Hepatocyte (in vitro differentiated cells): Measurements from ENCODE around the gene PDZD7. TPM values are rescaled to one million over a fixed set of nuclear protein-coding genes. Genes with fewer than 3 reads are reported as not detected.
A peak's percentile ranks its signal among the peaks of the same experiment; 100 is the strongest.

ENCODE experiments used
- DNase-seq: peaks from one replicate; pipeline ENCODE4 v3.0.0-alpha.2; 2016; ENCODE audit warnings: low spot score
- H2AFZ ChIP-seq: fragments of 200-600 bp; sonication (generic); 2 replicates; pipeline ENCODE4 v1.6.0; 2016; ENCODE audit warnings: antibody characterized with exemption, mild to moderate bottlenecking
- H3K27ac ChIP-seq: fragments of 200-600 bp; sonication (generic); 2 replicates; pipeline ENCODE4 v1.5.1; 2016; ENCODE audit warnings: mild to moderate bottlenecking
- H3K27me3 ChIP-seq: fragments of 200-600 bp; sonication (generic); 2 replicates; pipeline ENCODE4 v1.6.1; 2016
- H3K36me3 ChIP-seq: fragments of 200-600 bp; sonication (generic); replicated peaks from 2 replicates; pipeline ENCODE4 v1.5.1; 2016; ENCODE audit warnings: low read depth; ENCODE audit not compliant: insufficient read depth
- H3K4me1 ChIP-seq: fragments of 200-600 bp; sonication (generic); 2 replicates; pipeline ENCODE4 v1.5.1; 2016; ENCODE audit warnings: mild to moderate bottlenecking, moderate library complexity; ENCODE audit not compliant: insufficient read depth
- H3K4me2 ChIP-seq: fragments of 200-600 bp; sonication (generic); 2 replicates; pipeline ENCODE4 v1.6.0; 2016
- H3K4me3 ChIP-seq: fragments of 200-600 bp; sonication (generic); 2 replicates; pipeline ENCODE4 v1.5.1; 2016; ENCODE audit warnings: mild to moderate bottlenecking
- H3K79me2 ChIP-seq: fragments of 200-600 bp; sonication (generic); 2 replicates; pipeline ENCODE4 v1.6.0; 2017; ENCODE audit warnings: mild to moderate bottlenecking
- H3K9me2 ChIP-seq: fragments of 200-600 bp; sonication (generic); replicated peaks from 2 replicates; pipeline ENCODE4 v1.6.0; 2017; ENCODE audit warnings: mild to moderate bottlenecking; ENCODE audit not compliant: insufficient read depth
- H3K9me3 ChIP-seq: fragments of 200-600 bp; sonication (generic); 2 replicates; pipeline ENCODE4 v1.5.1; 2016; ENCODE audit warnings: low read depth, mild to moderate bottlenecking
- H4K20me1 ChIP-seq: fragments of 200-600 bp; sonication (generic); 2 replicates; pipeline ENCODE4 v1.6.0; 2016; ENCODE audit warnings: mild to moderate bottlenecking; ENCODE audit not compliant: insufficient read depth, poor library complexity, severe bottlenecking
- EZH2 ChIP-seq: fragments of 200-600 bp; sonication (generic); IDR thresholded peaks from 2 replicates; pipeline ENCODE4 v1.6.1; 2016; ENCODE audit warnings: antibody characterized with exemption, mild to moderate bottlenecking, borderline replicate concordance
- EZH2phosphoT487 ChIP-seq: fragments of 200-600 bp; sonication (generic); IDR thresholded peaks from one replicate; pipeline ENCODE4 v1.6.1; 2018; ENCODE audit warnings: antibody characterized with exemption, mild to moderate bottlenecking, low read depth, moderate library complexity; ENCODE audit not compliant: unreplicated experiment, severe bottlenecking
- WGBS: methylation state at CpG from one replicate; pipeline ENCODE4 v1.1.6; 2016; ENCODE audit warnings: low lambda C conversion rate; ENCODE audit errors: missing lambda C conversion rate; 5-methylcytosine and 5-hydroxymethylcytosine counted together
- polyA plus RNA-seq: library from polyadenylated mRNA; unstranded; fragments of >200 nt; fragmentation: Nextera tagmentation; extraction: Ambion mirVana; gene quantifications from 2 replicates; pipeline ENCODE4 v1.2.1, GENCODE V29; 2016
- total RNA-seq: library from RNA; depleted of rRNA; stranded (reverse); fragments of >200 nt; gene quantifications from 2 replicates; pipeline ENCODE4 v1.2.3, GENCODE V29; 2014
- TF ChIP-seq, protein P1 (sequence below): fragments of 200-600 bp; sonication (generic); IDR thresholded peaks from 2 replicates; pipeline ENCODE4 v1.5.1; 2016; ENCODE audit warnings: antibody characterized with exemption, mild to moderate bottlenecking; ENCODE audit not compliant: poor library complexity

Gene PDZD7
- total and polyA plus RNA-seq, 2 experiments from 2014 or later: 6.0 to 8.4 TPM

DNA sequence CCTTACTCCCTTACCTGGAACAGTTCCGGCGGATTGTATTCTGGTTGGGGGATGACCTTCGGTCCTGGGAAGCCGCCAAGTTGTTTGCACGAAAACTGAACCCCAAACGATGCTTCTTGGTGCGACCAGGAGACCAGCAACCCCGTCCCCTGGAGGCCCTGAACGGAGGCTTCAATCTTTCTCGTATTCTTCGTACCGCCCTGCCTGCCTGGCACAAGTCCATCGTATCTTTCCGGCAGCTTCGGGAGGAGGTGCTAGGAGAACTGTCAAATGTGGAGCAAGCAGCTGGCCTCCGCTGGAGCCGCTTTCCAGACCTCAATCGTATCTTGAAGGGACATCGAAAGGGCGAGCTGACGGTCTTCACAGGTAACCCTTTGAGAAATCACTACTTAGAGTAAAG lies 41.8 kb downstream of the PDZD7 start:
- H2AFZ ChIP-seq: no peak overlapping the region
- peaks cover 37% of the 10 kb centered on the region for H3K79me2 ChIP-seq
- no peaks in the 10 kb centered on the region for H3K9me2 ChIP-seq
- TF ChIP-seq EZH2phosphoT487: no peak
- TF ChIP-seq EZH2: no peak
- TF ChIP-seq, protein P1, sequence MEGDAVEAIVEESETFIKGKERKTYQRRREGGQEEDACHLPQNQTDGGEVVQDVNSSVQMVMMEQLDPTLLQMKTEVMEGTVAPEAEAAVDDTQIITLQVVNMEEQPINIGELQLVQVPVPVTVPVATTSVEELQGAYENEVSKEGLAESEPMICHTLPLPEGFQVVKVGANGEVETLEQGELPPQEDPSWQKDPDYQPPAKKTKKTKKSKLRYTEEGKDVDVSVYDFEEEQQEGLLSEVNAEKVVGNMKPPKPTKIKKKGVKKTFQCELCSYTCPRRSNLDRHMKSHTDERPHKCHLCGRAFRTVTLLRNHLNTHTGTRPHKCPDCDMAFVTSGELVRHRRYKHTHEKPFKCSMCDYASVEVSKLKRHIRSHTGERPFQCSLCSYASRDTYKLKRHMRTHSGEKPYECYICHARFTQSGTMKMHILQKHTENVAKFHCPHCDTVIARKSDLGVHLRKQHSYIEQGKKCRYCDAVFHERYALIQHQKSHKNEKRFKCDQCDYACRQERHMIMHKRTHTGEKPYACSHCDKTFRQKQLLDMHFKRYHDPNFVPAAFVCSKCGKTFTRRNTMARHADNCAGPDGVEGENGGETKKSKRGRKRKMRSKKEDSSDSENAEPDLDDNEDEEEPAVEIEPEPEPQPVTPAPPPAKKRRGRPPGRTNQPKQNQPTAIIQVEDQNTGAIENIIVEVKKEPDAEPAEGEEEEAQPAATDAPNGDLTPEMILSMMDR: no peak
- no peak overlapping the region for H3K27ac ChIP-seq
- H4K20me1 ChIP-seq: no peaks in the 10 kb centered on the region
- 98% methylated on average over 21 of the region's 21 CpGs for WGBS
- H3K4me1 ChIP-seq: peaks cover 14% of the 10 kb centered on the region
- H3K4me2 ChIP-seq: no peak overlapping the region
- no peaks in the 10 kb centered on the region for H3K27me3 ChIP-seq
- DNase-seq: no peak
- no peak overlapping the region for H3K4me3 ChIP-seq
- no peaks in the 10 kb centered on the region for H3K9me3 ChIP-seq
- no peaks in the 10 kb centered on the region for H3K36me3 ChIP-seq

DNA sequence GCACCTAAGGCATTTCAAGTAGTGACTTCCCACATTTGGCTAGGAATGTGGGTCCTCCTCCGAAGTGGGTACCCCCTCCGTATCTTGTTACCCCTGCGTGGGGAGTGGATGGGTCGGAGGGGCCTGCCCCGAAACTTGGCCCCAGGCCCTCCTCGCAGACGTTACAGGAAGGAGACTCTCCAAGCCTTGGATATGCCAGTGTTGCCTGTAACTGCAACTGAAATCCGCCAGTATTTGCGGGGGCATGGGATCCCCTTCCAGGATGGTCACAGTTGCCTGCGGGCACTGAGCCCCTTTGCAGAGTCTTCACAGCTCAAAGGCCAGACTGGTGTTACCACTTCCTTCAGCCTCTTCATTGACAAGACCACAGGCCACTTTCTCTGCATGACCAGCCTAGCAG lies 42.8 kb downstream of the PDZD7 start:
- Histone ChIP-seq H3K27me3 (no peaks in the 10 kb centered on the region), H3K9me2 (no peaks in the 10 kb centered on the region), H3K36me3 (no peaks in the 10 kb centered on the region), H3K79me2 (peaks cover 37% of the 10 kb centered on the region), H4K20me1 (no peaks in the 10 kb centered on the region), H3K9me3 (no peaks in the 10 kb centered on the region), H3K27ac (no peak overlapping the region), H3K4me3 (peak overlapping the region; percentile 91), H2AFZ (peak overlapping the region; percentile 95), H3K4me2 (peak overlapping the region; percentile 98), H3K4me1 (peaks cover 14% of the 10 kb centered on the region)
- 79% methylated on average over 10 of the region's 10 CpGs for WGBS
- no peak for DNase-seq
- no peak for TF ChIP-seq EZH2
- no peak for TF ChIP-seq EZH2phosphoT487
- TF ChIP-seq, protein P1: no peak

GRCh38 chr10:100987685-100988049 lies 43.3 kb downstream of the PDZD7 start:
- H3K4me1 ChIP-seq: peaks cover 14% of the 10 kb centered on the region
- DNase-seq: no peak
- TF ChIP-seq EZH2 (no peak), EZH2phosphoT487 (no peak)
- TF ChIP-seq, protein P1: no peak
- H3K4me3 ChIP-seq: peak overlapping the region; percentile 91
- H3K27ac ChIP-seq: peak overlapping the region; percentile 87
- no peaks in the 10 kb centered on the region for H3K9me3 ChIP-seq
- peak overlapping the region; percentile 95 for H2AFZ ChIP-seq
- no peaks in the 10 kb centered on the region for H3K36me3 ChIP-seq
- H3K9me2 ChIP-seq: no peaks in the 10 kb centered on the region
- no peaks in the 10 kb centered on the region for H3K27me3 ChIP-seq
- H4K20me1 ChIP-seq: no peaks in the 10 kb centered on the region
- peaks cover 37% of the 10 kb centered on the region for H3K79me2 ChIP-seq
- 4% methylated on average over 14 of the region's 15 CpGs for WGBS
- peak overlapping the region; percentile 98 for H3K4me2 ChIP-seq
